HG03432 (cell line): Measurements from ENCODE around the gene IFNG-AS1.
A peak's percentile ranks its signal among the peaks of the same experiment; 100 is the strongest.

ENCODE experiments used
- ATAC-seq: cut with Tn5 transposase; IDR thresholded peaks from one replicate; pipeline ENCODE4 v1.9.1; 2021; ENCODE audit warnings: mild to moderate bottlenecking, moderate library complexity; ENCODE audit not compliant: unreplicated experiment

The IFNG-AS1 gene

GRCh38 chr12:67989184-67989920 is at the start of gene IFNG-AS1:
Gene IFNG-AS1 (plus strand): TSS chr12:67989447.
- peak; percentile 37 for ATAC-seq

DNA sequence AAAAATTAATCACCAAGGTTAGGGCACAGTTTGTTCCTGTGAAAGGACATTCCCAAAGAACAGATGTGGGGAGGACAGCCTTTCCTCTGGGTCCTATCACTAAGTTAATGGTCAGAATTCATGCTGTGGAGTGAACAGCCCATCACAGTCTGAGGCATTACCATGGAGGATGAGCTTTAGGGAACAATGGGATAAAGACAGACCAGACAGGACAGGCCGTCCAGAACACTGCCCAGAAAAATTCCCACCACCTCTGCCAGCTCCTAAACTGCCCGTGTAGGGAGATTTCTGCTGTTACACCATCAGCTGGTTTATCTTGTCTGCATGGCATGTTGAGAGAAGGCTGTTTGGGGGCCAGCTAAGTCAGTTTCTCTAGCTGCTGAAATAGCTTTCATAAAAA is 49.6 kb upstream of the IFNG-AS1 start:
- ATAC-seq = no peak

- ATAC-seq = no peak
Observed at GRCh38 chr12:67940780-67941243, 48.4 kb upstream of the IFNG-AS1 start.

DNA sequence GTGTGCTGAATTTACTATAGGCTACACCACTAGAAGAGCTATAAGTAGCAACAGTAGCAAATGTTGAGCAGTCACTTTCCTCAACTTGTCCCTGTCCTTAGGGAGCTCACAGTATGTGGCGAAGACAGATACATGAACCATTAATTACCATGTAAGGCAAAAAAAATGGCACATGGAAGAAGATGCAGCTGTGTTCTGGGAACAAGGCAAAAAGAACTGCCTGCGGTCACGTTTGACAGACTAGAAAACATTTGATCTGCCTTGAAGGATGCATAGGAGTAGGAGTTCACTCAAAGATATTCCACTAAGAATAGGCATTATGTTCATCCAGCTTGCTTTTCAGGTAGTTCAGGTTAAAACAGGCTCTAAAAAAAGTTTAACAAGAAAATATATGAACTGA is 46.5 kb upstream of the IFNG-AS1 start:
- ATAC-seq = no peak

- ATAC-seq = peak; percentile 73
Observed at GRCh38 chr12:67943141-67943892, 45.9 kb upstream of the IFNG-AS1 start.

GRCh38 chr12:67944093-67944492 is 45.2 kb upstream of the IFNG-AS1 start:
- no peak for ATAC-seq

- peak; percentile 59 for ATAC-seq
Observed at GRCh38 chr12:67952787-67953186, 36.5 kb upstream of the IFNG-AS1 start.

- ATAC-seq = no peak
Observed at GRCh38 chr12:67957383-67957782, 31.9 kb upstream of the IFNG-AS1 start.

DNA sequence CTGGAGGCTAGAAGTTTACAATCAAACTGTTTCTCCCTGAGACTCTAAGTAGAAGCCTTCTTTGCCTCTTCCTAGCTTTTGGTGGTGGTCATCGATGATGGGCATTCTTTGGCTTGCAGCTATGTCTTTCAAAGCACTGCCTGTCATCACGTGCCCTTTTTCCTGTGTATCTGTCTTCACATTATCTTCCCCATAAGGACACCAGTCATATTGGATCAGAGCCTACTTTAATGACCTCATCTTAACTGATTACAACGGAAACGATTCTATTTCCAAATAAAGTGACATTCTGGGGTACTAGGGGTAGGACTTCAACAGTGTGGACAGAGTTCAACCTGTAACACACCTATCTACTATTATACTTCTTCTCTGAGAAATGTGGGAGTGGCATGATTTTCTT is 31.1 kb upstream of the IFNG-AS1 start:
- ATAC-seq = no peak

DNA sequence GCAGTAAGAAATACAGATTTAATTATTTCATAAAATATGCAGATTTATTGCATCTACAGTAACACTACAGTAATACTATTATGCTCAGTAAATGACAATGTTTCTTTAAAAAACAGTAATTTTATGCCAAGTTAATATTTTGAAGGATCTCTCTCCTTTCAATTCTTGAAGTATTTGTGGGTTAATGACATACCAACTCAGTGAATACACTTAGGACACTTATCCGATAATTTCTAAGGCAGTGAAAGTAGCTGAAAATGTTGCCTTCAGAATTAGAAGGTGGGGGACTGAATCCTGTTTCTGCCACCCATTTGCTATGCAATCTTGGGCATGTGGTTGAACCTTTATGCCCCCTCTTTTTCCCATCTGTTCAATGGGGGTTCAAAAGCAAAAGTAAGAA is 24.8 kb upstream of the IFNG-AS1 start:
- ATAC-seq = no peak

GRCh38 chr12:67966560-67966959 is 22.7 kb upstream of the IFNG-AS1 start:
- no peak for ATAC-seq

DNA sequence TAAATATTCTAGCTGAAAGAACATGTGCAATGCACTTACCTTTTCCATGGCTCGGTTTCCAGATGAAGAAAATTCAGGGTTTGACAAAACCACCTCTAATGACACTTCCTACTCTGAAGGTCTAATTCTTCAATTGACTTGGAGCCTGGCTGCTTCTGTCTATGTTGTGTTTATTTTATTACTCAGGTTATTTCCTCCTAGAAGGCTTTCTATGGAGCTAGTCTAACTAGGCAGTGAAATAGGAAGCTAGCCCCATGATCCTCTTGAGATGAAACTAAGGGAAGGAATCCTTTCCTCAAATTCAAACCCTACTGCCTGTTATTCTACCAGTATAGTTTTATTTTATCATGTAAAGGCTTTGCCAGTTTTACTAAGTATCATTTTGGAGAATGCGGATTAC is 20.9 kb upstream of the IFNG-AS1 start:
- no peak for ATAC-seq

DNA sequence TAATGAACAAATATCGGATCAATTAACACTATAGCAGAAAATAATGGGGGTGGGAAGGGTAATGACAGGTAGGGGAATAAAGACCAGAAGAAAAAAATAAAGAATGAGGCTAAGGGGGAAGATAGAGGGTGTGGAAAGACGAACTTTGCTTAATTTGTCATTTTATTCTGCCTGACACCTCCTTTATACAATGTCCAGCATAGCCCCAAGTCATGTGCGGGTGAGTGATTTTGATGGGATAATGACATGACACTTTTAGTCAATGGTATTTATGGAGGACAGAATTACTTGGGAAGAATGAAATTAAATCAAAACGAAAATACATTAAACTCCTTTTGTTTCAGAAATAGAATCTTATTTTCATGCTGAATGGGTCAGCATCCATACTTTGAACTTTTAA is 20.5 kb upstream of the IFNG-AS1 start:
- no peak for ATAC-seq

DNA sequence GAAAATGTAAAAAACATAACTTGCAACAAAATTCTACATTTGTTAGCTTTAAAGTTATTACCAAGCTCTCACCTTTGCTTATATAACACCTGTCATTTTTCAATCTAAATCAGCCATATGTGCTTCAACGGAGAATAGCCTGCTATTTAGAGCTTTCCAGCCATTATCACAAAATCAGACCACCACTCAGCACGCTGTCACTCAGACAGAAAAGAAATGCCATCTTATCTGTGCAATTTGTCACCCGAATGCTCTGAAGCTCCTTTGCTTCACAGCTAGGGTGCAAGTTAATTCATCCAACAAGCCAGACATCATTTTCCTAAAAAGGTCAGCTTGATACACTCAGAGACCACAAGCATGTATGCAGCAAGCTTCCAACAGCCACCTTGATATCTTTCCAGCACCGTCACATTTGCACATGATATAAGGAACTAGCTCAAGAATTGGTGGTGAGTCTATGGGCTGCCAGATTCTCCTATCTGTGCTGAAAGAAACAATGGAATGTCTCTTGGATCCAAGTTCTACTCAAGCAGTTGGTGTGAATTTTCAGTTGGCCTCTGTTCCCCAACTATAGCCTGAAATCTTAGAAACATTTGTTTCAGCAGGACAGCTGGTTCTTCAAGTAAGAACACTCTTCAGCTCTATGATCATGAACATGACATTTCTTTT is 20.0 kb upstream of the IFNG-AS1 start:
- no peak for ATAC-seq

- ATAC-seq = no peak
Observed at GRCh38 chr12:67977668-67978067, 11.6 kb upstream of the IFNG-AS1 start.

GRCh38 chr12:67980391-67980790 is 8.9 kb upstream of the IFNG-AS1 start:
- ATAC-seq = no peak

DNA sequence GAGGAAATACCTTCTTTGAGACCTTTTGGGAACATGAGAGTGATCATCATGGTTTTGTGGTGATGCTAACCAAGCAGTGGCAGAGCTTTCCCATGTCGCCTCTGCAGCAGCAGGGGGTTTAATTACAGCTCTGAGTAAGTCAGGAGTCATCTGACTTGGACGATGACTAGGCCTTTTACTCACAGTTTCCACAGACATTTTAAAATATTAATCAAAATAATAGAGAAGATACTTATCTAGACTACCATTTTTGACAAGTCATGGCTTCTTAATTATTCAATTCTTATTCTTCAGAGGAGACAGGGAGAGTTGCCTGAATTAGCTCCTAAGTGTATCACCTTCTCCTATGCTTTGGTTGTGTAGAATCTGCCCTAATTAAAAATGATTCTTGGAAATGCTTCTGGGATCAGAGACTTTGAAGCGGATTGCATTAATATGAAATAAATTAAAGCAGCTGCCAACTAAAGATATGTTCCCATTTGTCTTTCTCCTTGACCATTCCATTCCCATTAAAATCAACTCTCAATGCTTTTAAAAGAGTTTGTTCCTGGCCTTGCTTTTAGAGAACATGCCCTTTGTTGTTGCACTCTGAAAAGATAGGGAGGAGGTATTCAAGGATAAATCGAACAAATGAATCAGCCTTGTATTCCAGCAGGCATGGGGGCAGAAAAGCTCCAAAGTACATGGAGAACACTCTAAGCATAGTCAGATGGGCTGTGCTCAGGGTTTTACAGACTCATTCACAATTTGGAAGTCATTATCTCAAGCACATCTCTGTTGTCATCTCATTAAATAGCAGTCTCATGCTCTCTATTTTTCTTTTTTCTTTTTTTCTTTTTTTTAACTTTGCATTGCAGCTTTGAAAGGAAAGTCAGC is 7.7 kb upstream of the IFNG-AS1 start:
- no peak for ATAC-seq

DNA sequence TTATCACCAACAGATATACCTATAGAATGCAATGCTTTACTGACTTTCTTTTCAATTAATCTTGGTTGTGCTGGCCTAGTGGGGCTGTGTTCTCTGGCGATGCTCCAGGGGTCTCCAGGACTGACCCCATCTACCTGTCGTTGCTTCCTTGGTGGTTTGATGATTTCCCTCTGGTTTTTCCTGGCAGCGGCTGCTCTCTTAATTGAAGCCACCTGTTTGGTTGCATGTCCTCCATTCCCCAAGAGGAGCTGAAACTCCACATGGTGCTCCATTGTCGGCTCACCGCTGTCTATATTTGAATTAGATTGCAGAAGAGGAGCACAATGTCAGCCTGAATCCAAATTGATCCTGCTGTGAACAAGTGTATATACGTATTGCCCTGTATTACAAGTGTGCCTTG is 7.1 kb upstream of the IFNG-AS1 start:
- ATAC-seq = no peak

- no peak for ATAC-seq
Observed at GRCh38 chr12:67986632-67987031, 2.6 kb upstream of the IFNG-AS1 start.

DNA sequence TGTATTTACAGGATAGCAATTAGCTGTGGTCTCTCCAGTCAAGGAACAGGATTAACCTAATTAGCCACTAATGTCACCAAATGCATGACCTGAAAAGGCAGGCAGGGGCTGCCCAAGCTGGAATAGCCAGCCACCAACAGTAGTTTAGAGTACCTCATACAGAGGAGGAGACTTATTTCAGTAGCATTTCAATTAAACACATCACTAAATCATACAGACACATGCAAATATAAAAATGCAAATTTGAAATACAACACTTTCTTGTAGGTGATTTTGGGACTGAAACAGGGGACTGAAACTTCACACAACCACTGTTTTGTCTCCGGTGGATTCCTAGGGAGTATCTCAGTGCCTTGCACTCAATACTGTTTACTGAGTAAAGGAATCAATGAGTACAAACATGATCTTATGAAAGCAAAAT is 636 bp upstream of the IFNG-AS1 start:
- ATAC-seq = peak; percentile 79

DNA sequence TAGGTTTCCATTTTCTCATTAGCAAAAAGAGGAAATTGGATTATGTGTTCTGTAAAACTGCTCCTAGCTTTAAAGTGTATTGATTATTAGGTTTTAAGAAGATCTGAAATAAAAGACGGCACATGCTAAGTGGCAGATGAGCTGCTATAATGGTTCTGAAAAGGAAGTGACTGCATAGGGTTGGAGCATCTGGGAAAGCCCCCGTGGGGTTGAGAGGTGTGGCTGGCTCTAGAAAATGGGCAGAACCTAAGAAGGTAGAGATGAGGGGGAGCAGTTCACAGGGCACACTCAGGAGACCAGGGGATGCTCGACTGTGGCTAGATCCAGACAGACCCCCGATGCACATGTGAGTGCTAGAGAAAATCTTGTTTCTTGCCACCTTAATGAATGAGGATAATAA is 1.9 kb downstream of the IFNG-AS1 start:
- peak; percentile 72 for ATAC-seq
